B cell (primary cell): ENCODE data around the gene ITGB6. TPM values are rescaled to one million over a fixed set of nuclear protein-coding genes. Genes with fewer than 3 reads are reported as not detected.

Experiments
- ATAC-seq: fragments of 200-7000 bp; cut with Tn5 transposase; one replicate; pipeline ENCODE4 v1.10.0; 2021; ENCODE audit warnings: low read depth, mild to moderate bottlenecking, moderate number of reproducible peaks, moderate library complexity
- CTCF ChIA-PET: fragments of 350-600 bp; sonication (Branson Sonifier 250); formaldehyde crosslinking; loops from one replicate; lab custom pipeline; 2021; ENCODE audit warnings: antibody characterized with exemption, inconsistent platforms; lab: Charles Lee
- POLR2A ChIA-PET: fragments of 350-600 bp; sonication (Branson Sonifier 250); formaldehyde crosslinking; loops from one replicate; lab custom pipeline; 2021; ENCODE audit warnings: antibody characterized with exemption; lab: Charles Lee
- DNase-seq: peaks from one replicate; pipeline ENCODE4 v3.0.0; 2013
- H2AFZ ChIP-seq: 2 replicates; pipeline ENCODE4 v1.6.1; 2012; ENCODE audit warnings: mild to moderate bottlenecking, low read depth, low read length; ENCODE audit not compliant: insufficient read depth, poor library complexity, severe bottlenecking
- H3K27ac ChIP-seq, 2 donors: 1 replicate in 1 of 2; 2 replicates in 1 of 2; pipeline ENCODE4 v1.5.1; 2012 to 2013; ENCODE audit warnings: low read length in 2 of 2, mild to moderate bottlenecking in 2 of 2, moderate library complexity in 1 of 2
- H3K27me3 ChIP-seq, 4 experiments: fragments of 200-600 bp in 1 of 4; sonication (generic) in 1 of 4; replicated peaks in 1 of 4; 1 replicate in 2 of 4; 2 replicates in 2 of 4; pipeline versions ENCODE4 v1.6.1 to v1.7.0; 2013 to 2016; ENCODE audit warnings: low read length in 3 of 4, mild to moderate bottlenecking in 2 of 4, mixed read lengths in 1 of 4, moderate library complexity in 1 of 4; ENCODE audit not compliant: insufficient read depth in 4 of 4, control insufficient read depth in 3 of 4; ENCODE audit errors: control extremely low read depth in 1 of 4
- H3K36me3 ChIP-seq, 2 experiments: replicated peaks in 1 of 2; 1 replicate in 1 of 2; 2 replicates in 1 of 2; pipeline versions ENCODE4 v1.6.1 to v1.7.1; 2013; ENCODE audit warnings: low read length in 1 of 2; ENCODE audit not compliant: insufficient read depth in 2 of 2, control insufficient read depth in 1 of 2; ENCODE audit errors: control extremely low read depth in 1 of 2, extremely low read depth in 1 of 2
- H3K4me1 ChIP-seq, 2 donors: fragments of 200-600 bp in 1 of 2; sonication (generic) in 1 of 2; 1 replicate in 1 of 2; 2 replicates in 1 of 2; pipeline versions ENCODE4 v1.5.1 to v1.6.1; 2013 to 2017; ENCODE audit warnings: low read length in 2 of 2; ENCODE audit not compliant: control insufficient read depth in 2 of 2, insufficient read depth in 2 of 2
- H3K4me2 ChIP-seq: replicated peaks from 2 replicates; pipeline ENCODE3; 2012; ENCODE audit warnings: mild to moderate bottlenecking, low read depth, low read length; ENCODE audit not compliant: poor library complexity, severe bottlenecking
- H3K4me3 ChIP-seq, 5 experiments: fragments of 200-600 bp in 1 of 5; sonication (generic) in 1 of 5; 1 replicate in 3 of 5; 2 replicates in 2 of 5; pipeline versions ENCODE4 v1.5.1 to v1.7.0; 2011 to 2016; ENCODE audit warnings: low read length in 4 of 5, mild to moderate bottlenecking in 4 of 5, low read depth in 2 of 5, control low read depth in 1 of 5, moderate library complexity in 1 of 5; ENCODE audit not compliant: insufficient read depth in 1 of 5; ENCODE audit errors: control extremely low read depth in 1 of 5, extremely low read depth in 1 of 5
- H3K79me2 ChIP-seq: fragments of 200-600 bp; sonication (generic); one replicate; pipeline ENCODE4 v1.6.0; 2016; ENCODE audit warnings: low read length; ENCODE audit not compliant: control insufficient read depth, insufficient read depth
- H3K9ac ChIP-seq: fragments of 200-600 bp; sonication (generic); 2 replicates; pipeline ENCODE4 v1.6.1; 2017; ENCODE audit warnings: mild to moderate bottlenecking, low read length, moderate library complexity
- H3K9me3 ChIP-seq, 3 donors: one replicate each; pipeline versions ENCODE4 v1.6.1 to v1.7.1; 2013; ENCODE audit warnings: low read length in 2 of 3; ENCODE audit not compliant: control insufficient read depth in 2 of 3, insufficient read depth in 1 of 3; ENCODE audit errors: control extremely low read depth in 1 of 3
- H4K20me1 ChIP-seq: 2 replicates; pipeline ENCODE4 v1.6.0; 2012; ENCODE audit warnings: mild to moderate bottlenecking, low read length; ENCODE audit not compliant: insufficient read depth, control insufficient read depth, poor library complexity, severe bottlenecking
- H3K27ac Mint-ChIP-seq: one replicate; pipeline ENCODE4 v1.8.0; 2021; ENCODE audit warnings: mixed read lengths
- H3K27me3 Mint-ChIP-seq: one replicate; pipeline ENCODE4 v1.8.0; 2021; ENCODE audit warnings: mixed read lengths
- H3K4me1 Mint-ChIP-seq: one replicate; pipeline ENCODE4 v1.8.0; 2021; ENCODE audit warnings: mixed read lengths
- H3K4me3 Mint-ChIP-seq: one replicate; pipeline ENCODE4 v1.8.0; 2021; ENCODE audit warnings: mixed read lengths
- H3K9me3 Mint-ChIP-seq: one replicate; pipeline ENCODE4 v1.8.0; 2022; ENCODE audit warnings: mixed read lengths; ENCODE audit not compliant: insufficient read depth
- CTCF ChIP-seq: fragments of 200-600 bp; IDR thresholded peaks from one replicate; pipeline ENCODE4 v1.8.0; 2022; ENCODE audit warnings: antibody characterized with exemption, mild to moderate bottlenecking
- EZH2 ChIP-seq: IDR thresholded peaks from 2 replicates; pipeline ENCODE4 v1.6.1; 2012; ENCODE audit warnings: borderline replicate concordance, low read depth, mild to moderate bottlenecking, moderate library complexity, low read length; ENCODE audit not compliant: insufficient read depth, poor library complexity, severe bottlenecking
- WGBS: methylation state at CpG from one replicate; pipeline ENCODE4 v1.1.5; 2013; ENCODE audit warnings: missing lambda C conversion rate; ENCODE audit not compliant: insufficient coverage; 5-methylcytosine and 5-hydroxymethylcytosine counted together
- intact Hi-C: fragments of 100-400 bp; cut with micrococcal nuclease; formaldehyde crosslinking; loops from one replicate; pipeline ENCODE4 v1.10.0; 2022
- polyA plus RNA-seq: library from polyadenylated mRNA; depleted of rRNA; stranded (reverse); fragments of >200 nt; gene quantifications from 2 replicates; pipeline ENCODE4 v1.2.3, GENCODE V29; 2012
- total RNA-seq, 2 donors: library from RNA; stranded (reverse); fragments of 120-200 nt in 1 of 2; gene quantifications; 1 replicate in 1 of 2; 2 replicates in 1 of 2; pipeline versions ENCODE4 v1.2.3 to v1.2.4, GENCODE V29; 2013 to 2022

The ITGB6 gene
- total and polyA plus RNA-seq, 2 donors (not counting 1 experiment from before 2014, with no cell fraction given), result not detected

- no peaks in the 10 kb centered on the region for H3K4me1 ChIP-seq
- peaks cover 3% of the 10 kb centered on the region for H3K27me3 Mint-ChIP-seq
- no peaks in the 10 kb centered on the region for H3K36me3 ChIP-seq
- DNase-seq, result no peak
- ChIA-PET POLR2A (no interaction called here), CTCF (no interaction called here)
- H2AFZ ChIP-seq, result no peak overlapping the region
- intact Hi-C loops, result no loop called here
- H3K4me3 Mint-ChIP-seq, result no peak overlapping the region
- H3K27ac Mint-ChIP-seq, result no peak overlapping the region
- no peaks in the 10 kb centered on the region for H3K9me3 ChIP-seq
- no peaks in the 10 kb centered on the region for H4K20me1 ChIP-seq
- WGBS, result 63% methylated on average over 5 of the region's 5 CpGs
- H3K79me2 ChIP-seq, result no peaks in the 10 kb centered on the region
- H3K9me3 Mint-ChIP-seq, result no peaks in the 10 kb centered on the region
- no peak for TF ChIP-seq CTCF
- no peak for TF ChIP-seq EZH2
- H3K27ac ChIP-seq, result no peak overlapping the region
- H3K4me1 Mint-ChIP-seq, result peaks cover 7% of the 10 kb centered on the region
- no peaks in the 10 kb centered on the region for H3K27me3 ChIP-seq
- no peak overlapping the region for H3K9ac ChIP-seq
- H3K4me3 ChIP-seq, result no peak overlapping the region
- H3K4me2 ChIP-seq, result no peak overlapping the region
- ATAC-seq, result no peak
These were observed 27.3 kb upstream of the ITGB6 start for GRCh38 chr2:160227293-160227915.

- H3K36me3 ChIP-seq, result no peaks in the 10 kb centered on the region
- H4K20me1 ChIP-seq, result no peaks in the 10 kb centered on the region
- 80% methylated on average over 5 of the region's 5 CpGs for WGBS
- Mint-ChIP-seq H3K27me3 (peaks cover 3% of the 10 kb centered on the region), H3K4me1 (peaks cover 7% of the 10 kb centered on the region), H3K4me3 (no peak overlapping the region), H3K9me3 (no peaks in the 10 kb centered on the region), H3K27ac (no peak overlapping the region)
- H3K4me1 ChIP-seq, result no peaks in the 10 kb centered on the region
- TF ChIP-seq CTCF, result no peak
- no peak for TF ChIP-seq EZH2
- ATAC-seq (no peak), DNase-seq (no peak)
- no peak overlapping the region for H3K4me3 ChIP-seq
- H2AFZ ChIP-seq, result no peak overlapping the region
- POLR2A ChIA-PET, result no interaction called here
- no peak overlapping the region for H3K9ac ChIP-seq
- CTCF ChIA-PET, result no interaction called here
- no peaks in the 10 kb centered on the region for H3K9me3 ChIP-seq
- H3K79me2 ChIP-seq, result no peaks in the 10 kb centered on the region
- intact Hi-C loops, result no loop called here
- H3K27ac ChIP-seq, result no peak overlapping the region
- no peaks in the 10 kb centered on the region for H3K27me3 ChIP-seq
- no peak overlapping the region for H3K4me2 ChIP-seq
These were observed 26.3 kb upstream of the ITGB6 start for GRCh38 chr2:160226367-160226766.
